GM12865 (cell line): ENCODE results near the gene SLC25A11.

Source experiments
- DNase-seq: peaks from one replicate; pipeline ENCODE4 v3.0.0; 2010; ENCODE audit warnings: low read depth
- H3K4me3 ChIP-seq: 2 replicates; pipeline ENCODE4 v1.5.1; 2011; ENCODE audit warnings: mild to moderate bottlenecking, low read depth, low read length, control low read depth
- TF ChIP-seq, protein P1 (sequence below): IDR thresholded peaks from 2 replicates; pipeline ENCODE4 v1.5.1; 2011; ENCODE audit warnings: low read length, control low read depth, low read depth, inconsistent platforms; ENCODE audit not compliant: insufficient read depth; ENCODE audit errors: missing control alignments

Gene SLC25A11

DNA sequence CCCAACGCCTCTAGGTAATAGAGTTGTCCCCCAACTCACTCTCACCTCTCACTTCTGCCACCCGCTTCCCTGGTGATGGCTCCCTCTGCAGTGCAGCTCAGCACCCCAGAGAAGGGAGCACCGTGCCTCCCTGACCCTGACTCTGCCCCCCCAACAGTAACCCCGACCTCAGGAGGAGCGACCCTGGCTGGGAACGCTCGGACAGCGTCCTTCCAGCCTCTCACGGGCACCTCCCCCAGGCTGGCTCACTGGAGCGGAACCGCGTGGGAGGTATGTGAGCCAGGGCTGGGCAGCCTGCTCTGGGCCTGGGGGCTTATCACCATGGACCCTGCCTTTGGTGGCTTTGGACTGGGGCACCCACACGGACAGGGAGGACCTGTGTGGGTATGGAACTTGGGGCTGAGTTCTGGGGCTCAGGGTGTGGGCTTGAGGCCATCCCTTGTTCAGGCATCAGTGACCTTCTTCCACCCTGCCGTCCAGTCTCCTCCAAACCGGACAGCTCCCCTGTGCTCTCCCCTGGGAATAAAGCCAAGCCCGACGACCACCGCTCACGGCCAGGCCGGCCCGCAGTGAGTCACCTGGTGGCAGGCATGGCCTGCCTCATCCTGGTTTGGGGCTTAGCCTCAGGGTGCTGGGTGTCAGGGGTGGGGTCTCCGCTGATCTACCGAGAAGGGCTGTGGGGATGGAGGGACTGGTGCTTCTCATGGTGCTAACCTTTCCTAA lies 47.2 kb downstream of the SLC25A11 start:
- TF ChIP-seq, protein P1, sequence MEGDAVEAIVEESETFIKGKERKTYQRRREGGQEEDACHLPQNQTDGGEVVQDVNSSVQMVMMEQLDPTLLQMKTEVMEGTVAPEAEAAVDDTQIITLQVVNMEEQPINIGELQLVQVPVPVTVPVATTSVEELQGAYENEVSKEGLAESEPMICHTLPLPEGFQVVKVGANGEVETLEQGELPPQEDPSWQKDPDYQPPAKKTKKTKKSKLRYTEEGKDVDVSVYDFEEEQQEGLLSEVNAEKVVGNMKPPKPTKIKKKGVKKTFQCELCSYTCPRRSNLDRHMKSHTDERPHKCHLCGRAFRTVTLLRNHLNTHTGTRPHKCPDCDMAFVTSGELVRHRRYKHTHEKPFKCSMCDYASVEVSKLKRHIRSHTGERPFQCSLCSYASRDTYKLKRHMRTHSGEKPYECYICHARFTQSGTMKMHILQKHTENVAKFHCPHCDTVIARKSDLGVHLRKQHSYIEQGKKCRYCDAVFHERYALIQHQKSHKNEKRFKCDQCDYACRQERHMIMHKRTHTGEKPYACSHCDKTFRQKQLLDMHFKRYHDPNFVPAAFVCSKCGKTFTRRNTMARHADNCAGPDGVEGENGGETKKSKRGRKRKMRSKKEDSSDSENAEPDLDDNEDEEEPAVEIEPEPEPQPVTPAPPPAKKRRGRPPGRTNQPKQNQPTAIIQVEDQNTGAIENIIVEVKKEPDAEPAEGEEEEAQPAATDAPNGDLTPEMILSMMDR = no peak
- DNase-seq = no peak

DNA sequence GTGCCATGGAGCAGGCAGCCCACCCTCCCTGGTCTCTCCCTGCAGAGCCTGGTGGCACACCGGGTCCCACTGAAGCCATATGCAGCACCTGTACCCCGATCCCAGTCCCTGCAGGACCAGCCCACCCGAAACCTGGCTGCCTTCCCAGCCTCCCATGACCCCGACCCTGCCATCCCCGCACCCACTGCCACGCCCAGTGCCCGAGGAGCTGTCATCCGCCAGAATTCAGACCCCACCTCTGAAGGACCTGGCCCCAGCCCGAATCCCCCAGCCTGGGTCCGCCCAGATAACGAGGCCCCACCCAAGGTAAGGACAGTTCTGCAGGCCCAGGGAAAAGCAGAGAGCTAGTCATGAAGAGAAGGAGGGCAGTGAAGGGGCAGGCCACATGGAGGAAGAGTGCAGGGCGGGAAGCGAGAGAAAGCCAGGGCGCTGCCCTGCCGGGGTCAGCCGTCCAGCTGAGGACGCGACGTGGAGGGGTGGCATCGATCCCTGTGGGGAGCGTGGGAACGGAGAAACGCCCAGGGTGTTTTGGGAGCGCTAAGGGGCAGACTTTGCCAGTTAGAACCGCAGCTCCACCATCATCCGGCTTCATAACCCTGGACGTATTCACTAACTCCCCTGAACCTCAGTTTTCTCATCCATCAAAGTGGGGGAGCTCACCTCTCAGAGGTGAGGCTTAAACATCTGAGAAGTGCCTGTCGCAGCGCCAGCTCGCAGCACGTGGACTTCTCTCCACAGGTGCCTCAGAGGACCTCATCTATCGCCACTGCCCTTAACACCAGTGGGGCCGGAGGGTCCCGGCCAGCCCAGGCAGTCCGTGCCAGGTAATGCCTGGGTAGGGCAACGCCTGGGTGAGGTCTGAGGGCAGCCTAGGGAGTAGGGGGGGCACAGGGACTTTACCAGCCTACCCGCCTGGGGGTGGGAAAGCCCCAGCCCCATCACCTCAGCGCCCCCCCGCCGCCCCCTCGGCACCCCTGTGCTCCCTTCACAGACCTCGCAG lies 48.1 kb downstream of the SLC25A11 start:
- no peak overlapping the region for H3K4me3 ChIP-seq
- no peak for DNase-seq
- TF ChIP-seq, protein P1 = no peak

More for the DNA sequence above, 47.2 kb downstream of the SLC25A11 start:
- no peak overlapping the region for H3K4me3 ChIP-seq

DNA sequence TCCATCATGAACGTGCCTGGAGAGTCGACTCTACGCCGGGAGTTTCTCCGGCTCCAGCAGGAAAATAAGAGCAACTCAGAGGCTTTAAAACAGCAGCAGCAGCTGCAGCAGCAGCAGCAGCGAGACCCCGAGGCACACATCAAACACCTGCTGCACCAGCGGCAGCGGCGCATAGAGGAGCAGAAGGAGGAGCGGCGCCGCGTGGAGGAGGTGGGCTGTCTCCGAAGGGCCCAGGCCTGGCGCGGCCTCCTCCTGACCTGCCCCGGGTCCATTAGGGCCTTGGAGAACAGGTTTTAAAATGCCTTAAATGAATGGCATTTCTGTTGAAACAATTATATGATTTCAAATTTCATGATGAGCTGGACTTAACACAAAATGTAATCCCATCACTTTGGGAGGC lies 52.3 kb downstream of the SLC25A11 start:
- TF ChIP-seq, protein P1 = no peak

More for the DNA sequence above, 52.3 kb downstream of the SLC25A11 start:
- DNase-seq = no peak
- H3K4me3 ChIP-seq = no peak overlapping the region
